ENCODE results near the gene BCR.
"Not testable (repeated sequence)": the region's sequence is repeated elsewhere in the genome, so short reads cannot be mapped to it uniquely, and the experiment has no call there.

BCR gene

GRCh38 chr22:23180301-23180892 lies at the start of gene BCR:
TSS of gene BCR (plus strand) at chr22:23180509. CDS start at chr22:23180961, 452 bp downstream.
- DNase-seq (ENCODE audit: low read depth): peak; percentile 32

DNA sequence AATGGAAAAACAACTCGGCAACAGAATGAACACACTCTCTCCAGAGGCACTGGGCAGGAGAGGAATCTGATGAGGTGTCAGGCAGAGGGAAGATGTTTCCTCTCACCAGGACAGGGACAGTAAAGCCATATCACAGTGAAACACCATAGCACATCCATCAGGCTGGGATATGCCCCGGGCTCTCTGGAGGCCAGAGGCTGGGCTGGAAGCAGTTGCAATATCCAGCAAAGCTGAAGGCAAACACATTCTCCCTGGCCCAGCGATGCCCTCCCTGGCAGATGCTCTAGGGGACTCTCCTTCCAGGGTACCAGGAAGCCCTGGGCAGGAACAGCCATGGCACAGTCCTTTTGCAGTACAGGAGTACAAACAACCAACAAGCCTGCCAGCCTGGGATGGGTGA lies 49.6 kb upstream of the BCR start:
- DNase-seq (ENCODE audit: low read depth): no peak

GRCh38 chr22:23131931-23132330 lies 48.4 kb upstream of the BCR start:
- DNase-seq (ENCODE audit: low read depth): no peak

- no peak for DNase-seq (ENCODE audit: low read depth)
These were observed 47.8 kb upstream of the BCR start for GRCh38 chr22:23132376-23133091.

DNA sequence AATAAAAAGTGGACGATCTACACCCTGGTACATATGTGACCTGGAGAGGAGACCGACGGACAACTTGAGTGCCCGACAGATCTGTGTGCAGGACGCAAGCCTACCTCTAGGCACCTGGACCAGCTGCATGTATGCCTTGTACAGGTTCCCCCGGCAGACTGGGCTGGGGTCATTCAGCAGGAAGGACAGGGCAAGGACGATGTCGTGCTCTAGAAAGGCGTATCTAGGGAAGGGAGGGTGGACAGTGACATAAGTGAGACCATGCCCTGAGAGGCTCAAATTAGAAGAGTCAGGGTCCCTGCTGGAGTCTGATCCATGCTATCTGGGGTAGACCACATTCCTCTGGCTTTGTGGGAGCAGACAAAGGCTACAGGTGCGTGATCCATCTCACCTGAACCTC lies 46.4 kb upstream of the BCR start:
- no peak for DNase-seq (ENCODE audit: low read depth)

DNA sequence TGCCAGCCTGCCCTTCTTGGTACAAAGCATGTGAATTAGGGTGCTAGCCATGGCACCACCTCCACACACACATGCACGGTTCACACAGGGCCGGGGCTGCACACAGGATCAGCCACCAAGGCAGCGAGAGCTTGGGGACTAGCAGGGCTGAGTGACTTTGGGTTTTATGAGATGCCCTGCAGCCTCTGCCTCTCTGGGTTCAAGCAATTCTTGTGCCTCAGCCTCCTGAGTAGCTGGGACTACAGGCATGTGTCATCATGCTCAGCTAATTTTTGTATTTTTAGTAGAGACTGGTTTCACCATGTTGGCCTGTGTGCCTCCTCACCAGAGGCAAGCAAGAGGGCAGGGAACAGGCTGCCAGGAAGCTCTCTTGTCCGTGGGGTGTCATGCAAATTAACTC lies 43.3 kb upstream of the BCR start:
- DNase-seq (ENCODE audit: low read depth): not testable (repeated sequence)

- no peak for DNase-seq (ENCODE audit: low read depth)
These were observed 42.8 kb upstream of the BCR start for GRCh38 chr22:23137468-23137867.

DNA sequence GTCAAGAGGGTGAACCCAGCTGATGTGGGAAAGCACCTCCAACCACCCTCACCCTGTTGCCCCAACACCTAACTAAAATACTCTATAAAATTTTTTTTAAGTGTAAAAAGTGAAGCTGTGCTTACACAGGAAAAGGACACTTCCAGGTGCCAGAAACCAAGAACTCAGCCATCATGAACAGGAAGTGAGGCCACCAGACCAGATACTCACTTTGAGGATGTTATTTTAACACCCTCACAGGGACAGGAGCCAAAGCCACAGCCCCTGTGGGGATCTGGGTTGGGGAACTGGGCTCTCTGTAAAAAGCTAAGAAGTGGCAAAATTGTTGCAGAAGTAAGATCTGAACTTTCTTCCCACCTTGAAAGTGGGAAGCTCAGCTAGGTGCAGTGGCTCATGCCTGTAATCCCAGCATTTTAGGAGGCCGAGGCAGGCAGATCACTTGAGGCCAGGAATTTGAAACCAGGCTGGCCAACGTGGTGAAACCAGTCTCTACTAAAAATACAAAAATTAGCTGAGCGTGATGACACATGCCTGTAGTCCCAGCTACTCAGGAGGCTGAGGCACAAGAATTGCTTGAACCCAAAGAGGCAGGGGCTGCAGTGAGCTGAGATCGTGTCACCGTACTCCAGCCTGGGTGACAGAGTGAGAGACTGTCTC lies 42.3 kb upstream of the BCR start:
- DNase-seq (ENCODE audit: low read depth): peak; percentile 31

GRCh38 chr22:23138584-23139435 lies 41.5 kb upstream of the BCR start:
- DNase-seq (ENCODE audit: low read depth): no peak

DNA sequence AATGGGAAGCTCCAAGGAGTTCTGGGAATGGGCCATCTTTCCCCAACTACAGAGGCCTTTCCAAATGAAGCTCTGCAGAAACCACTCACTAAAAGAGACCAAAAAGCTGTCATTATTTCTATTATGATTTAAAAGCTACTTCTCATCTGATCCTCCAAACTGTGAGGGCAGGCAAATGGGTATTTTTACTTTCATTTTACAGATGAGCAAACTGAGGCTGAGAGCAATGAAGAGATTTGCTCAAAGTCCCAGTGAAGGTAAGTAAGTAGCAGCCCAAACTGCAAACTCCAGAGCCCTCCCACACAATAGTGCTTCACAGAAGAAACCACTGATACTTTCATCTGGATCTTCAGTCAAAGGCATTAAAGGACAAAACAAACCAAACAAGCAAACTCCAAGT lies 39.9 kb upstream of the BCR start:
- DNase-seq (ENCODE audit: low read depth): no peak

- DNase-seq (ENCODE audit: low read depth): no peak
These were observed 37.7 kb upstream of the BCR start for GRCh38 chr22:23142546-23143105.

- DNase-seq (ENCODE audit: low read depth): no peak
These were observed 37.2 kb upstream of the BCR start for GRCh38 chr22:23143119-23143518.

- no peak for DNase-seq (ENCODE audit: low read depth)
These were observed 35.9 kb upstream of the BCR start for GRCh38 chr22:23144432-23144831.

GRCh38 chr22:23144932-23145877 lies 35.1 kb upstream of the BCR start, which contains the start of gene RAB36:
TSS of gene RAB36 (plus strand) at chr22:23145477. CDS start at chr22:23146617, 1,140 bp downstream.
- DNase-seq (ENCODE audit: low read depth): peak; percentile 76

DNA sequence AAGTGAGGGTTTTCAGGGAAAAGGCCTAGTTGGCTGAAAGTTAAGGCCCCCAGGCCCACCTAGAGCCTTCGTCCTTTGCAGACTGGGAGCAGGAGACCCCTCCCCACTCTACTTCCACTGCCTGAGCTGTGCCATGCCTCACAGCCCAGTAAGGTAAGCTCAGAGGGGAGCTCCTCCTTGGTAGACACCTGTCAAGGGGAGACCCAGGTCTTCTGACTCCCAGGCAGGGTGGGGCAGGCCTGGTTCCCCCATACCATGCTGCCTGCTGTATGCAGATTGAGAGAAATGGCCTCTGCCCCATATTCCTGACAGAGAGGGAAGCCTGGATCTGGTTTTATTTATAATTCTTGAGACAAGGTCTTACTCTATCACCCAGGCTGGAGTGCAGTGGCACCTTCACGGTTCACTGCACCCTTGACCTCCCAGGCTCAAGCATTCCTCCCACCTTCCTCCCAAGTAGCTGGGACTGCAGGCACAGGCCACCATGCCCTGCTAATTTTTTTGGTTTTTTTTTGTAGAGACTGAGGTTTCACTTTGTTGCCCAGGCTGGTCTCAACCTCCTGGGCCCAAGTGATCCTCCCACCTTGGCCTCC lies 34.3 kb upstream of the BCR start:
- DNase-seq (ENCODE audit: low read depth): no peak

GRCh38 chr22:23146478-23147205 lies 33.7 kb upstream of the BCR start:
- no peak for DNase-seq (ENCODE audit: low read depth)

GRCh38 chr22:23147617-23148387 lies 32.5 kb upstream of the BCR start:
- no peak for DNase-seq (ENCODE audit: low read depth)

DNA sequence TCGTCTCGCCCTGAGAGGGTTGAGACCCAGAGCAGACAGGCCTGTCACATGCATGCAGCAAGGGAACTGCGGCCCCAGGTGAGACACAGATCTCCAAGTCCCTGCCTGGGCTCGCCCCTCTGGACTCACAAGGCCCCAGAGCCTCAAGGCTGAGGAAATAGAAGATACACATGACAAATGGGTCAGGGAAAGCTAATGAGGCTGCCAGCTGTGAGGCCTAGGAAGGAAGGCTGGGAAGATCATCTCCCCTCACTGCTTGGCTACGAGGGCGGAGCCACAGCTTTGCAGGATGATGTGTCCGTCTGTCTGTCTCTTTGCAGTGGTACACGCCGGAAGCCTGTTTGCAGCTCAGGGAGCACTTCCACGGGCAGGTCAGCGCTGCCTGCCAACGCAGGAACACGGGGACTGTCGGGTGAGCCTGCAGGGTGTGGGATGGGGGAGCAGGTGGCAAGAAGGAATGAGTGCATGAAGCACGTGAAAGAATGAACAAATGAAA lies 30.5 kb upstream of the BCR start:
- no peak for DNase-seq (ENCODE audit: low read depth)

DNA sequence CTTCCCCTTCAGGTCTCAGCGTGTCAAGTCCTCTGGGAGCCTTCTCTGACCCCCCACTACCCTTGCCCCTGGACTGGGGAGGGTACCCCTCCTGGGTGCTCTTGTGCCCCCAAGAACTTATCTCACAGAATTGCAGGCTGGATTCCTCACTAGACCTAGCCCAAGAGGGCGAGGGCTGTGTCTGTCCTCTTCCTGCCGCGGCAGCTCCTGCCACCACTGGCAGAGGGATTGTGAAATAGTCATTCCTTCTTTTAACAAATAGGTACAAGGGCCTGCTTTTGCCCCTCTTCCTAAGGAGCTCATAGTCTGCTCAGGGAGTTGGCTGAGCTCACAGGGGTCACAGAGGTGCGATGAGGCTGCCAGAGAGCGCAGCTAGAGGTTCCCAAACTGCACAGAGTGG lies 29.5 kb upstream of the BCR start:
- no peak for DNase-seq (ENCODE audit: low read depth)

Data from stimulated activated CD8-positive, alpha-beta memory T cell treated with anti-CD3 and anti-CD28 coated beads, Interleukin-12 subunit alpha, Interleukin-12 subunit beta, amount 100 ng/mL, for 1 hour (primary cell).